IPS DF 6.9 (cell line): ENCODE results near the gene LCE5A.
"Not testable (repeated sequence)": the region's sequence is repeated elsewhere in the genome, so short reads cannot be mapped to it uniquely, and the experiment has no call there.

Source experiments
- DNase-seq: peaks from one replicate; pipeline ENCODE4 v3.0.0-alpha.2; 2013; ENCODE audit warnings: low read depth, low spot score
- H3K27ac ChIP-seq: one replicate; pipeline ENCODE4 v1.5.1; 2013; ENCODE audit warnings: low read length, control low read depth
- H3K27me3 ChIP-seq: 2 replicates; pipeline ENCODE4 v1.6.1; 2013; ENCODE audit warnings: mild to moderate bottlenecking, low read length; ENCODE audit not compliant: control insufficient read depth, insufficient read depth
- H3K36me3 ChIP-seq: 2 replicates; pipeline ENCODE4 v1.6.1; 2013; ENCODE audit warnings: low read length; ENCODE audit not compliant: control insufficient read depth, insufficient read depth
- H3K4me1 ChIP-seq: 2 replicates; pipeline ENCODE4 v1.6.1; 2013; ENCODE audit warnings: low read length; ENCODE audit not compliant: control insufficient read depth, insufficient read depth
- H3K4me3 ChIP-seq: 2 replicates; pipeline ENCODE4 v1.5.1; 2013; ENCODE audit warnings: mild to moderate bottlenecking, low read length
- H3K9me3 ChIP-seq: 2 replicates; pipeline ENCODE4 v1.6.1; 2013; ENCODE audit warnings: low read length, inconsistent platforms; ENCODE audit not compliant: control insufficient read depth, insufficient read depth
- WGBS: extraction: QIAGEN DNeasy Blood & Tissue Kit; methylation state at CpG from one replicate; pipeline ENCODE4 v1.1.7; 2013; ENCODE audit warnings: mixed read lengths, missing lambda C conversion rate; ENCODE audit not compliant: insufficient read length, insufficient coverage; 5-methylcytosine and 5-hydroxymethylcytosine counted together

The LCE5A gene

GRCh38 chr1:152548358-152548757 lies 37.8 kb downstream of the LCE5A start:
- not testable (repeated sequence) for H3K27ac ChIP-seq, H3K36me3 ChIP-seq, H3K27me3 ChIP-seq, DNase-seq, H3K4me1 ChIP-seq, H3K4me3 ChIP-seq
- WGBS, result no CpG with 5 or more reads among the region's 1 CpG
- H3K9me3 ChIP-seq, result peaks cover 18% of the 10 kb centered on the region
